NCI-H510A treated with DMSO at 0.1 percent for 48 hours (cell line): ENCODE data around the gene SMIM14.
"Not testable (repeated sequence)": the region's sequence is repeated elsewhere in the genome, so short reads cannot be mapped to it uniquely, and the experiment has no call there.

Experiments used
- DNase-seq: peaks from one replicate; lab custom pipeline; 2025; lab: John Stamatoyannopoulos, UW

SMIM14 gene

GRCh38 chr4:39596971-39597370 is 41.7 kb downstream of the SMIM14 start:
- DNase-seq, result no peak

- DNase-seq, result no peak
These were observed 47.4 kb downstream of the SMIM14 start for GRCh38 chr4:39591290-39591689.

- no peak for DNase-seq
These were observed 50.8 kb downstream of the SMIM14 start for GRCh38 chr4:39587881-39588280.

- DNase-seq, result no peak
These were observed 63.7 kb downstream of the SMIM14 start for GRCh38 chr4:39574946-39575345.

- no peak for DNase-seq
These were observed 67.2 kb downstream of the SMIM14 start for GRCh38 chr4:39571504-39571903.

GRCh38 chr4:39571054-39571453 is 67.6 kb downstream of the SMIM14 start:
- DNase-seq, result no peak

GRCh38 chr4:39569209-39569608 is 69.5 kb downstream of the SMIM14 start:
- DNase-seq, result no peak

GRCh38 chr4:39568805-39569204 is 69.9 kb downstream of the SMIM14 start:
- DNase-seq, result no peak

- no peak for DNase-seq
These were observed 72.6 kb downstream of the SMIM14 start for GRCh38 chr4:39565878-39566600.

GRCh38 chr4:39563346-39563847 is 75.3 kb downstream of the SMIM14 start:
- no peak for DNase-seq

- DNase-seq, result no peak
These were observed 75.9 kb downstream of the SMIM14 start for GRCh38 chr4:39562792-39563191.

GRCh38 chr4:39559626-39560025 is 79.0 kb downstream of the SMIM14 start:
- no peak for DNase-seq

- no peak for DNase-seq
These were observed 83.2 kb downstream of the SMIM14 start for GRCh38 chr4:39555472-39555871.

- no peak for DNase-seq
These were observed 90.1 kb downstream of the SMIM14 start for GRCh38 chr4:39548425-39549067.

GRCh38 chr4:39544580-39545315 is 93.9 kb downstream of the SMIM14 start:
- no peak for DNase-seq

- DNase-seq, result not testable (repeated sequence)
These were observed 94.6 kb downstream of the SMIM14 start for GRCh38 chr4:39544080-39544479.

- no peak for DNase-seq
These were observed 95.6 kb downstream of the SMIM14 start for GRCh38 chr4:39543034-39543433.

GRCh38 chr4:39542611-39543012 is 96.1 kb downstream of the SMIM14 start:
- no peak for DNase-seq

GRCh38 chr4:39541987-39542610 is 96.6 kb downstream of the SMIM14 start:
- DNase-seq, result no peak

- peak; percentile 67 for DNase-seq
These were observed 99.5 kb downstream of the SMIM14 start for GRCh38 chr4:39539089-39539611.

GRCh38 chr4:39533541-39533940 is 105.1 kb downstream of the SMIM14 start:
- DNase-seq, result no peak

GRCh38 chr4:39532237-39532636 is 106.4 kb downstream of the SMIM14 start:
- DNase-seq, result not testable (repeated sequence)
